ENCODE measurements around the gene MAPK8.

Gene MAPK8

GRCh38 chr10:48384699-48384982 lies 78.2 kb downstream of the MAPK8 start:
- DNase-seq (no peak), ATAC-seq (no peak)

GRCh38 chr10:48389272-48389671 lies 82.8 kb downstream of the MAPK8 start:
- DNase-seq (no peak), ATAC-seq (peak; percentile 50)

GRCh38 chr10:48389846-48390557 lies 83.5 kb downstream of the MAPK8 start:
- ATAC-seq: no peak

GRCh38 chr10:48390558-48390871 lies 84.0 kb downstream of the MAPK8 start:
- ATAC-seq: no peak
- no peak for DNase-seq

More at GRCh38 chr10:48389846-48390557, 83.5 kb downstream of the MAPK8 start:
- DNase-seq: no peak

- ATAC-seq: peak; percentile 79
- peak; percentile 6 for DNase-seq
These were observed 84.7 kb downstream of the MAPK8 start for GRCh38 chr10:48390933-48391845.

GRCh38 chr10:48391994-48392393 lies 85.5 kb downstream of the MAPK8 start:
- DNase-seq: no peak

GRCh38 chr10:48398261-48398660 lies 91.8 kb downstream of the MAPK8 start:
- ATAC-seq: no peak
- no peak for DNase-seq

More at GRCh38 chr10:48391994-48392393, 85.5 kb downstream of the MAPK8 start:
- ATAC-seq: no peak

- ATAC-seq: no peak
- DNase-seq: no peak
These were observed 92.6 kb downstream of the MAPK8 start for GRCh38 chr10:48399056-48399541.

GRCh38 chr10:48399551-48399950 lies 93.1 kb downstream of the MAPK8 start:
- DNase-seq (no peak), ATAC-seq (no peak)

GRCh38 chr10:48400129-48400849 lies 93.8 kb downstream of the MAPK8 start:
- DNase-seq (no peak), ATAC-seq (no peak)

GRCh38 chr10:48400850-48401220 lies 94.4 kb downstream of the MAPK8 start:
- ATAC-seq (no peak), DNase-seq (no peak)

- ATAC-seq (no peak), DNase-seq (no peak)
These were observed 98.2 kb downstream of the MAPK8 start for GRCh38 chr10:48404646-48405045.

- no peak for DNase-seq
- no peak for ATAC-seq
These were observed 99.7 kb downstream of the MAPK8 start for GRCh38 chr10:48406204-48406603.

GRCh38 chr10:48406658-48407057 lies 100.2 kb downstream of the MAPK8 start:
- DNase-seq (no peak), ATAC-seq (no peak)

- no peak for DNase-seq
- ATAC-seq: no peak
These were observed 104.0 kb downstream of the MAPK8 start for GRCh38 chr10:48410503-48410902.

GRCh38 chr10:48411510-48411909 lies 105.0 kb downstream of the MAPK8 start:
- ATAC-seq: no peak
- DNase-seq: no peak

- no peak for DNase-seq
- ATAC-seq: no peak
These were observed 105.6 kb downstream of the MAPK8 start for GRCh38 chr10:48412081-48412480.

- DNase-seq (no peak), ATAC-seq (no peak)
These were observed 106.5 kb downstream of the MAPK8 start for GRCh38 chr10:48412933-48413332.

GRCh38 chr10:48414160-48414559 lies 107.7 kb downstream of the MAPK8 start:
- DNase-seq: no peak
- no peak for ATAC-seq

GRCh38 chr10:48414778-48415177 lies 108.3 kb downstream of the MAPK8 start:
- DNase-seq (no peak), ATAC-seq (no peak)

GRCh38 chr10:48416584-48417232 lies 110.2 kb downstream of the MAPK8 start:
- ATAC-seq (no peak), DNase-seq (no peak)

GRCh38 chr10:48417374-48417773 lies 110.9 kb downstream of the MAPK8 start:
- ATAC-seq: no peak
- no peak for DNase-seq

All from stimulated activated naive CD8-positive, alpha-beta T cell treated with anti-CD3 and anti-CD28 coated beads, Interleukin-15, Interleukin-2, amounts not matched to agents 100 U/mL and 50 U/mL, for 24 hours (primary cell).